Activated CD8-positive, alpha-beta memory T cell treated with anti-CD3 and anti-CD28 coated beads, Interleukin-2, amount 50 U/mL, for 4 hours (primary cell): ENCODE data around the gene CCDC92.
A peak's percentile ranks its signal among the peaks of the same experiment; 100 is the strongest.
"Not testable (repeated sequence)": the region's sequence is repeated elsewhere in the genome, so short reads cannot be mapped to it uniquely, and the experiment has no call there.

Experiments used
- DNase-seq: peaks from one replicate; pipeline ENCODE4 v3.0.0-alpha.2; 2020

CCDC92 gene

GRCh38 chr12:123948796-123949769 lies 23.5 kb downstream of the CCDC92 start:
- no peak for DNase-seq

- DNase-seq = no peak
Observed at GRCh38 chr12:123948401-123948795, 24.2 kb downstream of the CCDC92 start.

GRCh38 chr12:123947531-123947930 lies 25.1 kb downstream of the CCDC92 start:
- DNase-seq = not testable (repeated sequence)

GRCh38 chr12:123946516-123947505 lies 25.8 kb downstream of the CCDC92 start:
- DNase-seq = not testable (repeated sequence)

GRCh38 chr12:123946152-123946515 lies 26.5 kb downstream of the CCDC92 start:
- no peak for DNase-seq

GRCh38 chr12:123945287-123946151 lies 27.1 kb downstream of the CCDC92 start:
- DNase-seq = no peak

- DNase-seq = no peak
Observed at GRCh38 chr12:123944696-123945095, 27.9 kb downstream of the CCDC92 start.

- no peak for DNase-seq
Observed at GRCh38 chr12:123943816-123944215, 28.8 kb downstream of the CCDC92 start.

- no peak for DNase-seq
Observed at GRCh38 chr12:123942911-123943648, 29.6 kb downstream of the CCDC92 start.

- no peak for DNase-seq
Observed at GRCh38 chr12:123942238-123942653, 30.4 kb downstream of the CCDC92 start.

GRCh38 chr12:123941624-123942237 lies 30.9 kb downstream of the CCDC92 start:
- no peak for DNase-seq

GRCh38 chr12:123941000-123941399 lies 31.6 kb downstream of the CCDC92 start:
- no peak for DNase-seq

- DNase-seq = no peak
Observed at GRCh38 chr12:123940627-123940966, 32.0 kb downstream of the CCDC92 start.

- no peak for DNase-seq
Observed at GRCh38 chr12:123939716-123940626, 32.7 kb downstream of the CCDC92 start.

GRCh38 chr12:123938679-123939480 lies 33.8 kb downstream of the CCDC92 start:
- no peak for DNase-seq

- DNase-seq = peak; percentile 41
Observed at GRCh38 chr12:123937707-123938591, 34.7 kb downstream of the CCDC92 start.

GRCh38 chr12:123936956-123937706 lies 35.5 kb downstream of the CCDC92 start:
- DNase-seq = no peak
